ENCODE data around the gene PARD3. TPM values are rescaled to one million over a fixed set of nuclear protein-coding genes. Genes with fewer than 3 reads are reported as not detected.

PARD3 gene
- total and polyA plus RNA-seq, 2 experiments from 2014 or later: 6.3 to 21.2 TPM

GRCh38 chr10:34689053-34689452 is 126.0 kb downstream of the PARD3 start:
- TF ChIP-seq EZH2 (IDR thresholded peaks at IDR 0.05; ENCODE audit: insufficient read depth, poor library complexity, severe bottlenecking) (no peak), EZH2phosphoT487 (IDR thresholded peaks at IDR 0.05; ENCODE audit: insufficient read depth, low read depth) (no peak)
- in situ Hi-C loops (cut with MboI): loop anchor here (10.0 kb wide), 1 partner anchor 126 kb away; the partner anchor contains the start of gene PARD3
- WGBS, 2 experiments (ENCODE audit: low coverage in 1 of 2, low lambda C conversion rate in 2 of 2, missing lambda C conversion rate in 2 of 2): 7 to 10% methylated on average over 8 of the region's 8 CpGs
- Histone ChIP-seq H3K9ac (peak overlapping the region; percentile 16; the same call in 1 of the 2 replicates), H3K4me2 (ENCODE audit: unreplicated experiment) (peak overlapping the region; percentile 59), H2AFZ (no peak overlapping the region), H3K27me3 (replicated peaks; ENCODE audit: insufficient read depth) (no peaks in the 10 kb centered on the region), H3K9me3 (ENCODE audit: low read depth) (no peaks in the 10 kb centered on the region), H3K27ac (no peak overlapping the region), H3K4me1 (ENCODE audit: insufficient read depth) (peaks cover 9% of the 10 kb centered on the region), H3K4me3 (peak overlapping the region; percentile 36), H3K36me3 (ENCODE audit: low read depth) (no peaks in the 10 kb centered on the region), H3K9me2 (ENCODE audit: insufficient read depth) (no peaks in the 10 kb centered on the region), H3K79me2 (ENCODE audit: insufficient read depth) (peaks cover 56% of the 10 kb centered on the region), H4K20me1 (ENCODE audit: insufficient read depth) (no peaks in the 10 kb centered on the region), H3F3A (ENCODE audit: insufficient read depth) (no peaks in the 10 kb centered on the region)
- DNase-seq: peak; percentile 83

DNA sequence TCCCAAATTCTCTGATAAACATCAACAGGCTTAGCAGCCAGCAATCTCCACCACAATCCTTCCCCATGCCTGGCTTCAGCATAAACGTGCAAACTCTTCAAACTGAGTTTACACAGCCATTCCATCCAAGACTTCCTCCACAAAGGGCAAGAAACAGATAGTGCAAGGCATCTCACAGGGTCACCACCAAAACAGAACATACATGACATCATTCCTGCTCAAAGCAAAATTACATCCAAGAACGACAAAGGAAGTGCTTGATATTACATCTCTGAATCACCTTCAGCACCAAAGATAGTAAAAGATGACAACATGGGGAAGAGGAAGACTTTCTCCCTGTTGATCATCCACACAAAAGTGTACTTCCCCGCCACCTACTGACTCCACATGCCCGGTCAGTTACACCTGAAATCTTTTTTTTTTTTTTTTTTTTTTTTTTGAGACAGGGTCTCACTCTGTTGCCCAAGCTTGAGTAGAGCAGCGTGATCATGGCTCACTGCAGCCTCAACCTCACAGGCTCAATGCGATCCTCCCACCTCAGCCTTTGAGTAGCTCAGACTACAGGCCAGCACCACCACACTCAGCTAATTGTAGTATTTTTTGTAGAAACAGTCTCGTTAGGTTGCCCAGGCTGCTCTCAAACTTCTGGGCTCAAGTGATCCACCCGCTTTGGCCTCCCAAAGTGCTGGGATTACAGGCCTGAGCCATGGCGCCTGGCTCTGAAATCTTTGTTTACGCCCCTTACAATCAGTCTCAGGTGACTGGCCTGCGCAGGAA is 127.5 kb downstream of the PARD3 start:
- Histone ChIP-seq H3K4me2 (ENCODE audit: unreplicated experiment) (no peak overlapping the region), H3F3A (ENCODE audit: insufficient read depth) (no peaks in the 10 kb centered on the region), H3K9ac (no peak overlapping the region), H3K79me2 (ENCODE audit: insufficient read depth) (peaks cover 67% of the 10 kb centered on the region), H3K27me3 (replicated peaks; ENCODE audit: insufficient read depth) (no peaks in the 10 kb centered on the region), H3K9me2 (ENCODE audit: insufficient read depth) (no peaks in the 10 kb centered on the region), H4K20me1 (ENCODE audit: insufficient read depth) (no peaks in the 10 kb centered on the region), H3K4me1 (ENCODE audit: insufficient read depth) (peaks cover 9% of the 10 kb centered on the region), H3K4me3 (no peak overlapping the region), H3K27ac (no peak overlapping the region), H3K36me3 (ENCODE audit: low read depth) (no peaks in the 10 kb centered on the region), H2AFZ (no peak overlapping the region), H3K9me3 (ENCODE audit: low read depth) (no peaks in the 10 kb centered on the region)
- peak; percentile 41 for DNase-seq
- TF ChIP-seq EZH2 (IDR thresholded peaks at IDR 0.05; ENCODE audit: insufficient read depth, poor library complexity, severe bottlenecking) (no peak), EZH2phosphoT487 (IDR thresholded peaks at IDR 0.05; ENCODE audit: insufficient read depth, low read depth) (no peak)
- in situ Hi-C loops (cut with MboI): loop anchor here (10.0 kb wide), 1 partner anchor 127 kb away; the partner anchor contains the start of gene PARD3
- WGBS, 2 experiments (ENCODE audit: low coverage in 1 of 2, low lambda C conversion rate in 2 of 2, missing lambda C conversion rate in 2 of 2): 83 to 85% methylated on average over 11 of the region's 11 CpGs

DNA sequence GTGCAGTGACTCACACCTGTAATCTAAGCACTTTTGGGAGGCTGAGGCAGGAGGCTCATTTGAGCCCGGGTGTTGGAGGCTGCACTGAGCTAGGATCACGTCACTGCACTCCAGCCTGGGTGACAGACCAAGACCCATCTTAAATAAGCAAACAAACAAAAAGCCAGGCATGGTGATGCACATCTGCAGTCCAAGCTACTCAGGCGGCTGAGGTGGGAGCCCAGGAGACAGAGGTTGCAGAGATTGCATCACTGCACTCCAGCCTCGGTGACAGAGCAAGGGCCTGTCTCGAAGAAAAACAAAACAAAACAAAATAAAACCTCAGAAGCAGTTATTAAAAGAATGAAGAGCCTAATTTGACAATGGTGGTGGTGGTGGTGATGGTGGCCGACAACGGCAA is 132.5 kb downstream of the PARD3 start:
- no peak overlapping the region for H2AFZ ChIP-seq
- no peaks in the 10 kb centered on the region for H3K9me3 ChIP-seq (ENCODE audit: low read depth)
- H3K27me3 ChIP-seq (replicated peaks; ENCODE audit: insufficient read depth): no peaks in the 10 kb centered on the region
- 96 to 97% methylated on average over 7 of the region's 7 CpGs for WGBS, 2 experiments (ENCODE audit: low coverage in 1 of 2, low lambda C conversion rate in 2 of 2, missing lambda C conversion rate in 2 of 2)
- H3K4me3 ChIP-seq: no peak overlapping the region
- in situ Hi-C loops (cut with MboI): loop anchor here (10.0 kb wide), 1 partner anchor 132 kb away; the partner anchor contains the start of gene PARD3
- H3F3A ChIP-seq (ENCODE audit: insufficient read depth): no peaks in the 10 kb centered on the region
- H3K36me3 ChIP-seq (ENCODE audit: low read depth): no peaks in the 10 kb centered on the region
- H3K79me2 ChIP-seq (ENCODE audit: insufficient read depth): peaks cover 46% of the 10 kb centered on the region
- no peak overlapping the region for H3K4me2 ChIP-seq (ENCODE audit: unreplicated experiment)
- no peak for DNase-seq
- no peaks in the 10 kb centered on the region for H4K20me1 ChIP-seq (ENCODE audit: insufficient read depth)
- H3K9ac ChIP-seq: no peak overlapping the region
- no peaks in the 10 kb centered on the region for H3K9me2 ChIP-seq (ENCODE audit: insufficient read depth)
- no peaks in the 10 kb centered on the region for H3K4me1 ChIP-seq (ENCODE audit: insufficient read depth)
- no peak overlapping the region for H3K27ac ChIP-seq
- TF ChIP-seq EZH2phosphoT487 (IDR thresholded peaks at IDR 0.05; ENCODE audit: insufficient read depth, low read depth) (no peak), EZH2 (IDR thresholded peaks at IDR 0.05; ENCODE audit: insufficient read depth, poor library complexity, severe bottlenecking) (no peak)

DNA sequence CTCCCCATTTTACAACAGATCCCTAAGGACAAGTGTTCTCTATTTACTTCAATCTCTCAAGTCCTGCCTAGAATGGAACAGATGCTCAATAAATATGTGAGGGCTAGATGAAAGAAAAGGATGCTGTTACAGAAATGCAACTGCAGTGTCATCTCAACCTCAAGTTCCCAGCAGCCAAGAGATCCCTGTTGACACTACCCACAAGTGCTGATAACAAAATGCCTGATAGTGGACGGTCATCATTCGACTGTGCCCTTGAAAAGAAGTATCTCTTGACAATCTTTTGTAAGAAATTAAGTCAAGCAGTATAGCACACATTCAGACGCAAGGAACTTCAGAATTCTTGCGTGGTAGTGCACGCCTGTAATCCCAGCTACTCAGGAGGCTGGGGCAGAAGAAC is 133.2 kb downstream of the PARD3 start:
- H3F3A ChIP-seq (ENCODE audit: insufficient read depth): no peaks in the 10 kb centered on the region
- DNase-seq: no peak
- TF ChIP-seq EZH2 (IDR thresholded peaks at IDR 0.05; ENCODE audit: insufficient read depth, poor library complexity, severe bottlenecking): no peak
- TF ChIP-seq EZH2phosphoT487 (IDR thresholded peaks at IDR 0.05; ENCODE audit: insufficient read depth, low read depth): no peak
- H3K27ac ChIP-seq: no peak overlapping the region
- no peaks in the 10 kb centered on the region for H3K9me2 ChIP-seq (ENCODE audit: insufficient read depth)
- in situ Hi-C loops (cut with MboI): loop anchor here (10.0 kb wide), 1 partner anchor 133 kb away; the partner anchor contains the start of gene PARD3
- no peaks in the 10 kb centered on the region for H3K9me3 ChIP-seq (ENCODE audit: low read depth)
- no peak overlapping the region for H2AFZ ChIP-seq
- H3K27me3 ChIP-seq (replicated peaks; ENCODE audit: insufficient read depth): no peaks in the 10 kb centered on the region
- H3K4me3 ChIP-seq: no peak overlapping the region
- no peaks in the 10 kb centered on the region for H3K36me3 ChIP-seq (ENCODE audit: low read depth)
- peaks cover 52% of the 10 kb centered on the region for H3K79me2 ChIP-seq (ENCODE audit: insufficient read depth)
- 93 to 94% methylated on average over 5 of the region's 5 CpGs for WGBS, 2 experiments (ENCODE audit: low coverage in 1 of 2, low lambda C conversion rate in 2 of 2, missing lambda C conversion rate in 2 of 2)
- H3K4me1 ChIP-seq (ENCODE audit: insufficient read depth): no peaks in the 10 kb centered on the region
- H4K20me1 ChIP-seq (ENCODE audit: insufficient read depth): no peaks in the 10 kb centered on the region
- H3K4me2 ChIP-seq (ENCODE audit: unreplicated experiment): no peak overlapping the region
- H3K9ac ChIP-seq: no peak overlapping the region
